Muscle layer of duodenum (tissue), 2 donors: Measurements from ENCODE around the gene TMEM79.
A peak's percentile ranks its signal among the peaks of the same experiment; 100 is the strongest.

Experiments
- H3K27ac ChIP-seq: one replicate; pipeline ENCODE4 v1.7.0; 2013; ENCODE audit warnings: mild to moderate bottlenecking, low read length
- H3K27me3 ChIP-seq: one replicate; pipeline ENCODE4 v1.7.0; 2013; ENCODE audit warnings: low read depth, mild to moderate bottlenecking, control low read depth, low read length
- H3K36me3 ChIP-seq, 2 donors: one replicate each; pipeline ENCODE4 v1.7.0; 2013; ENCODE audit warnings: low read length in 2 of 2, control low read depth in 1 of 2, mild to moderate bottlenecking in 1 of 2; ENCODE audit not compliant: insufficient read depth in 2 of 2, control insufficient read depth in 1 of 2
- H3K4me1 ChIP-seq, 2 donors: one replicate each; pipeline ENCODE4 v1.7.0; 2013; ENCODE audit warnings: low read length in 2 of 2, mild to moderate bottlenecking in 2 of 2, control low read depth in 1 of 2, moderate library complexity in 1 of 2; ENCODE audit not compliant: insufficient read depth in 2 of 2, control insufficient read depth in 1 of 2
- H3K4me3 ChIP-seq, 2 donors: one replicate each; pipeline ENCODE4 v1.7.0; 2013; ENCODE audit warnings: low read length in 2 of 2, low read depth in 1 of 2, mild to moderate bottlenecking in 1 of 2
- H3K9me3 ChIP-seq, 2 donors: one replicate each; pipeline ENCODE4 v1.7.0; 2013; ENCODE audit warnings: low read length in 2 of 2, control low read depth in 1 of 2, mild to moderate bottlenecking in 1 of 2; ENCODE audit not compliant: control insufficient read depth in 1 of 2
- donor health status: healthy.

TMEM79 gene

GRCh38 chr1:156285437-156285836 lies 1.3 kb downstream of the TMEM79 start:
- Histone ChIP-seq H3K36me3 (peaks cover 0 to 11% of the 10 kb centered on the region in 2 donors), H3K9me3 (no peaks in the 10 kb centered on the region), H3K27me3 (no peaks in the 10 kb centered on the region), H3K4me3 (no peak overlapping the region), H3K27ac (no peak overlapping the region), H3K4me1 (peaks cover 16 to 28% of the 10 kb centered on the region in 2 donors)

- no peaks in the 10 kb centered on the region for H3K27me3 ChIP-seq
- H3K36me3 ChIP-seq: peaks cover 0 to 11% of the 10 kb centered on the region in 2 donors
- no peak overlapping the region for H3K4me3 ChIP-seq
- no peaks in the 10 kb centered on the region for H3K9me3 ChIP-seq
- H3K4me1 ChIP-seq: peaks cover 16 to 23% of the 10 kb centered on the region in 2 donors
- no peak overlapping the region for H3K27ac ChIP-seq
These were observed 1.9 kb downstream of the TMEM79 start for GRCh38 chr1:156286061-156286460.

- H3K27ac ChIP-seq: no peak overlapping the region
- H3K9me3 ChIP-seq: no peaks in the 10 kb centered on the region
- no peak overlapping the region for H3K4me3 ChIP-seq
- H3K4me1 ChIP-seq: peaks cover 4 to 6% of the 10 kb centered on the region in 2 donors
- H3K36me3 ChIP-seq: peaks cover 7 to 8% of the 10 kb centered on the region in 2 donors
- H3K27me3 ChIP-seq: no peaks in the 10 kb centered on the region
These were observed 5.7 kb downstream of the TMEM79 start for GRCh38 chr1:156289857-156290256.

- Histone ChIP-seq H3K27me3 (no peaks in the 10 kb centered on the region), H3K36me3 (peaks cover 7 to 8% of the 10 kb centered on the region in 2 donors), H3K4me1 (peaks cover 6 to 14% of the 10 kb centered on the region in 2 donors), H3K9me3 (no peaks in the 10 kb centered on the region), H3K27ac (peak overlapping the region; percentile 79), H3K4me3 (peak overlapping the region; percentile 66 to 72)
These were observed 7.3 kb downstream of the TMEM79 start for GRCh38 chr1:156291226-156292061.

DNA sequence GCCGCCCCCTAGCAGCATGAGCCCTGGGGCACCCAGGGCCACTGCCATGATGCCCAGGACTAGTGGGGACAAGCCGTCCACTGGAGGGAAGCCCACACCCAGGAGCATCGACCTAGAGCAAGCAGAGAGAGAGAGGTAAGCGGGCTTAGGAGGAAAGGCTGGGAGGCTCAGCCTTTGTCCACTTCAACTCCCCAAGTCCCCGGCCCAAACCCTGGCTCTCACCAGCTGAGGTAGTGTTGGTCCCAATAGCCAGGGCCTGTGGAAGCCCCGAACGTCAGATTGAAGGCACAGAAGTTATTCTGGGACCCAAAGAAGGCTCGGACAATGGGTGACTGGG lies 8.9 kb downstream of the TMEM79 start:
- no peaks in the 10 kb centered on the region for H3K27me3 ChIP-seq
- no peaks in the 10 kb centered on the region for H3K9me3 ChIP-seq
- H3K36me3 ChIP-seq: peaks cover 7 to 8% of the 10 kb centered on the region in 2 donors
- H3K27ac ChIP-seq: no peak overlapping the region
- H3K4me3 ChIP-seq: no peak overlapping the region
- H3K4me1 ChIP-seq: peaks cover 6 to 14% of the 10 kb centered on the region in 2 donors

GRCh38 chr1:156293895-156294294 lies 9.8 kb downstream of the TMEM79 start:
- Histone ChIP-seq H3K9me3 (no peaks in the 10 kb centered on the region), H3K27ac (no peak overlapping the region), H3K4me1 (peaks cover 6 to 14% of the 10 kb centered on the region in 2 donors), H3K27me3 (no peaks in the 10 kb centered on the region), H3K36me3 (peaks cover 2 to 7% of the 10 kb centered on the region in 2 donors), H3K4me3 (no peak overlapping the region)

GRCh38 chr1:156295391-156295947 lies 11.3 kb downstream of the TMEM79 start, which contains the start of gene GLMP:
GLMP (minus strand) TSS chr1:156295679; CDS start chr1:156295645, 34 bp downstream.
- peaks cover 0 to 7% of the 10 kb centered on the region in 2 donors for H3K36me3 ChIP-seq
- H3K4me1 ChIP-seq: peaks cover 6 to 14% of the 10 kb centered on the region in 2 donors
- H3K27ac ChIP-seq: peak within 1 kb of the TSS; percentile 49
- peak within 1 kb of the TSS; percentile 90 to 96 for H3K4me3 ChIP-seq
- no peaks in the 10 kb centered on the region for H3K9me3 ChIP-seq
- no peaks in the 10 kb centered on the region for H3K27me3 ChIP-seq

DNA sequence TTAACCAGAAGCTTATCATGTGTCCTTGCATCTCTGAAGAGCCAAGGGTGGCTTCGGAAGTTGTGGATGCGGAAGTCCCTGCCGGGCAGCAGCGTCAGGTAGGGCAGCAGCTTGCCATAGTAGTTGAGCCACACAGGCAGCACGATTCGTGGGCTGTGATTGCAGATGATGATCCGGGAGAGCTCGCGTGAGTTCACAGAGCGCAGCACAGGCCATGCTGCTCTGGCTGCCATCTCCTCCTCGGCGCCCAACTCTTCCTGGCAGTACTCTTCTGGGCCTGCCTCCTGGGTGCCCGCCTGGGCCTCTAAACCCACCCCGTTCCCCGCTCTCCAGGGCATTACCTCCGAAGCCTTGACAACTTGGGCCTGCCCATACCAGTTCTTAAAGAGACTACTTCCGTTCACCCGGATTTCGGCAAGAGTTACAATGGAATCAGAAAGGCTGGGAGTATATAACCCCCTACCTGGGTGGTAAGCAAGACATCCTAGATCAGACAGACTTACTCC lies 14.8 kb downstream of the TMEM79 start, which contains the start of gene VHLL:
TSS of gene VHLL (minus strand) at position 456 of the 506 bp plus-strand sequence. CDS start at position 338, 118 bp downstream.
- Histone ChIP-seq H3K27me3 (no peaks in the 10 kb centered on the region), H3K4me3 (no peak within 1 kb of the TSS), H3K9me3 (no peaks in the 10 kb centered on the region), H3K27ac (no peak within 1 kb of the TSS), H3K36me3 (no peaks in the 10 kb centered on the region), H3K4me1 (peaks cover 6 to 14% of the 10 kb centered on the region in 2 donors)

GRCh38 chr1:156303241-156303640 lies 19.1 kb downstream of the TMEM79 start:
- peaks cover 7 to 19% of the 10 kb centered on the region in 2 donors for H3K36me3 ChIP-seq
- no peak overlapping the region for H3K4me3 ChIP-seq
- no peaks in the 10 kb centered on the region for H3K27me3 ChIP-seq
- no peak overlapping the region for H3K27ac ChIP-seq
- no peaks in the 10 kb centered on the region for H3K9me3 ChIP-seq
- no peaks in the 10 kb centered on the region for H3K4me1 ChIP-seq

DNA sequence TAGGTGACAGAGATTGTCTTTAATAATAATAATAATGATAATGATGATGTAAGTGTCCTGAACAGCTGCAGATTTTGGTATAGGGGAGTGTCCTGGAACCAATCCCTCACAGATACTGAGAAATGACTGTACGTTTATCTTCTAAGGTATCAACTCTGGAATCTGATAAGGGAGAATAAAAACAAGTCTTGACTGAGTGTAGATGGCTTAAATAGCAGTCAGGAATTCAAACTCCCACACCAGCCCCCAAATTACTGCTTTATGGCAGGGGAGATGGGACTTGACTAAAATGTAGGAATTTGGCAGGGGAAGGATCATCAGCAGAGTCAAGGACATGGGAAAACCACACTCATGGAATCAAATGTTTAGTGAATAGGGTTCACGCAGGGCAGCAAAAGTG lies 21.1 kb downstream of the TMEM79 start:
- no peaks in the 10 kb centered on the region for H3K4me1 ChIP-seq
- no peaks in the 10 kb centered on the region for H3K9me3 ChIP-seq
- no peak overlapping the region for H3K4me3 ChIP-seq
- H3K27ac ChIP-seq: no peak overlapping the region
- H3K27me3 ChIP-seq: no peaks in the 10 kb centered on the region
- peaks cover 22 to 39% of the 10 kb centered on the region in 2 donors for H3K36me3 ChIP-seq

DNA sequence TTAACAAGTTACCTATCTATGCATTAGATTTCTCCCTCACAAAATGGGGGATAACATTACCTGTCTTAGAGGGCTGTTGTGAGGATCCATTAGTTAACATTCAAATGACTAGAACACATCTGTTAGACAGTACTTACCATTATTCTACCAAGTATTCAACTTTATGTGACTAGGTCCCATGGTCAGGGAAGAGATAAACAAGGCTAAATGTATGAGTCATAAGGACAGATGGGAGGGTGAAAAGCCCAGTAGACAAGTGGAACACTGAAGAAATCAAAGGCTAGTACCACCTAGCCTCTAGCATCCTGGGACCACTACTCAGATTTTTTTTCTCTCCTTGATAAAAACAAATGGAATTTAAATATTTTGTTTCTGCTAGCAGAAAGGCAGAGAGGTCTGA lies 24.0 kb downstream of the TMEM79 start:
- H3K27me3 ChIP-seq: no peaks in the 10 kb centered on the region
- no peaks in the 10 kb centered on the region for H3K4me1 ChIP-seq
- no peak overlapping the region for H3K4me3 ChIP-seq
- no peak overlapping the region for H3K27ac ChIP-seq
- H3K36me3 ChIP-seq: peaks cover 34 to 66% of the 10 kb centered on the region in 2 donors
- H3K9me3 ChIP-seq: no peaks in the 10 kb centered on the region
